WTC11 (cell line): Measurements from ENCODE around the gene SAG. TPM values are rescaled to one million over a fixed set of nuclear protein-coding genes. Genes with fewer than 3 reads are reported as not detected.

Experiments used
- ATAC-seq: fragments of 200-7000 bp; cut with Tn5 transposase; 2 replicates; pipeline ENCODE4 v1.10.0; 2021; ENCODE audit warnings: mild to moderate bottlenecking, moderate library complexity
- CTCF ChIA-PET: fragments of 300-600 bp; sonication (Branson Sonifier 250); formaldehyde crosslinking; loops from one replicate; lab custom pipeline; 2021; ENCODE audit warnings: antibody characterized with exemption; lab: Charles Lee
- POLR2A ChIA-PET: fragments of 350-600 bp; sonication (Branson Sonifier 250); formaldehyde crosslinking; loops from one replicate; lab custom pipeline; 2021; ENCODE audit warnings: antibody characterized with exemption; lab: Charles Lee
- DNase-seq: peaks from one replicate; pipeline ENCODE4 v3.0.0; 2021; ENCODE audit warnings: low spot score
- H3K27ac Mint-ChIP-seq: 2 replicates; pipeline ENCODE4 v1.8.0; 2021; ENCODE audit warnings: mixed read lengths
- H3K27me3 Mint-ChIP-seq: 2 replicates; pipeline ENCODE4 v1.8.0; 2021; ENCODE audit warnings: low read depth, mild to moderate bottlenecking, moderate library complexity, mixed read lengths
- H3K36me3 Mint-ChIP-seq: 2 replicates; pipeline ENCODE4 v1.8.0; 2021; ENCODE audit warnings: mixed read lengths
- H3K4me1 Mint-ChIP-seq: 2 replicates; pipeline ENCODE4 v1.8.0; 2022; ENCODE audit warnings: mixed read lengths
- H3K4me3 Mint-ChIP-seq: 2 replicates; pipeline ENCODE4 v1.8.0; 2021; ENCODE audit warnings: mild to moderate bottlenecking, moderate library complexity, mixed read lengths
- H3K9me3 Mint-ChIP-seq: 2 replicates; pipeline ENCODE4 v1.8.0; 2021; ENCODE audit warnings: mixed read lengths
- CREB1 ChIP-seq: sonication (generic); formaldehyde crosslinking; IDR thresholded peaks from 2 replicates; pipeline ENCODE4 v1.8.0; 2023; ENCODE audit warnings: mild to moderate bottlenecking, missing genetic modification reagents
- CREM ChIP-seq: sonication (generic); formaldehyde crosslinking; IDR thresholded peaks from 2 replicates; pipeline ENCODE4 v1.8.1; 2022; ENCODE audit warnings: mild to moderate bottlenecking, missing genetic modification reagents, moderate library complexity
- E2F1 ChIP-seq: sonication (generic); formaldehyde crosslinking; IDR thresholded peaks from 2 replicates; pipeline ENCODE4 v1.8.0; 2022; ENCODE audit warnings: mild to moderate bottlenecking, missing genetic modification reagents
- ETV6 ChIP-seq: sonication (generic); formaldehyde crosslinking; IDR thresholded peaks from 2 replicates; pipeline ENCODE4 v1.8.1; 2022; ENCODE audit warnings: mild to moderate bottlenecking, missing genetic modification reagents
- MAX ChIP-seq: sonication (generic); formaldehyde crosslinking; IDR thresholded peaks from 2 replicates; pipeline ENCODE4 v1.8.0; 2022; ENCODE audit warnings: mild to moderate bottlenecking, missing genetic modification reagents
- MYBL2 ChIP-seq: sonication (generic); formaldehyde crosslinking; IDR thresholded peaks from 2 replicates; pipeline ENCODE4 v1.8.1; 2023; ENCODE audit warnings: mild to moderate bottlenecking, moderate library complexity, missing genetic modification reagents
- PRDM15 ChIP-seq: sonication (generic); formaldehyde crosslinking; IDR thresholded peaks from 2 replicates; pipeline ENCODE4 v1.8.0; 2022; ENCODE audit warnings: missing genetic modification reagents
- PRRX2 ChIP-seq: fragments of 250-450 bp; sonication (Bioruptor Pico); IDR thresholded peaks from 2 replicates; pipeline ENCODE4 v1.8.0; 2021; ENCODE audit warnings: mild to moderate bottlenecking
- RORB ChIP-seq: fragments of 250-450 bp; sonication (Bioruptor Pico); IDR thresholded peaks from 2 replicates; pipeline ENCODE4 v1.9.0; 2021; ENCODE audit warnings: mild to moderate bottlenecking
- SMAD3 ChIP-seq: sonication (generic); formaldehyde crosslinking; IDR thresholded peaks from 2 replicates; pipeline ENCODE4 v1.8.0; 2022; ENCODE audit warnings: missing genetic modification reagents, mild to moderate bottlenecking, borderline replicate concordance
- SMAD4 ChIP-seq: sonication (generic); formaldehyde crosslinking; IDR thresholded peaks from 2 replicates; pipeline ENCODE4 v1.8.0; 2022; ENCODE audit warnings: mild to moderate bottlenecking, missing genetic modification reagents
- SOX15 ChIP-seq: fragments of 250-450 bp; sonication (Bioruptor Pico); IDR thresholded peaks from 2 replicates; pipeline ENCODE4 v1.9.0; 2021; ENCODE audit warnings: mild to moderate bottlenecking
- SP1 ChIP-seq: sonication (generic); formaldehyde crosslinking; conservative IDR thresholded peaks from 2 replicates; pipeline ENCODE4 v1.8.1; 2022; ENCODE audit warnings: missing genetic modification reagents
- TEAD4 ChIP-seq: sonication (generic); formaldehyde crosslinking; IDR thresholded peaks from 2 replicates; pipeline ENCODE4 v1.8.0; 2022; ENCODE audit warnings: mild to moderate bottlenecking, missing genetic modification reagents
- USF2 ChIP-seq: sonication (generic); formaldehyde crosslinking; IDR thresholded peaks from 2 replicates; pipeline ENCODE4 v1.8.1; 2023; ENCODE audit warnings: mild to moderate bottlenecking, missing genetic modification reagents, moderate library complexity
- ZBTB21 ChIP-seq: sonication (generic); formaldehyde crosslinking; IDR thresholded peaks from 2 replicates; pipeline ENCODE4 v1.8.1; 2023; ENCODE audit warnings: mild to moderate bottlenecking, missing genetic modification reagents, borderline replicate concordance
- ZBTB43 ChIP-seq: sonication (generic); formaldehyde crosslinking; IDR thresholded peaks from 2 replicates; pipeline ENCODE4 v1.8.1; 2023; ENCODE audit warnings: mild to moderate bottlenecking, missing genetic modification reagents
- ZNF219 ChIP-seq: sonication (generic); formaldehyde crosslinking; IDR thresholded peaks from 2 replicates; pipeline ENCODE4 v1.8.0; 2023; ENCODE audit warnings: missing genetic modification reagents, mild to moderate bottlenecking, borderline replicate concordance
- total RNA-seq: library from RNA; stranded (reverse); gene quantifications from 3 replicates; pipeline ENCODE4 v1.2.3, GENCODE V29; 2021

Gene SAG
- total RNA-seq, 1 experiment from 2014 or later, result not detected

- H3K27me3 Mint-ChIP-seq, result peaks cover 36% of the 10 kb centered on the region
- CTCF ChIA-PET, result interaction anchor here (0.6 to 2.1 kb wide), 33 partner anchors 9 to 1519 kb away, joined by 3 to 34 read pairs (median 4); partner anchors contain the start of gene SAG
- TF ChIP-seq SMAD4 (CRISPR knock-in tag), result no peak
- peak; percentile 58; the same call in 1 of the 2 replicates for TF ChIP-seq PRDM15 (CRISPR knock-in tag)
- TF ChIP-seq MAX (CRISPR knock-in tag), result 0 out of 2 replicates have a peak, but pooled peaks have one; percentile 23
- TF ChIP-seq, all 79 proteins: peak for 2
These were observed 46.3 kb downstream of the SAG start, which contains the start of gene DGKD for GRCh38 chr2:233353769-233354499. Gene DGKD (plus strand): TSS chr2:233354494. CDS start chr2:233354519, 25 bp downstream.

GRCh38 chr2:233354500-233354924 lies 46.9 kb downstream of the SAG start:
- no peak for DNase-seq
- H3K4me3 Mint-ChIP-seq, result no peak overlapping the region
- peaks cover 9% of the 10 kb centered on the region for H3K9me3 Mint-ChIP-seq
- POLR2A ChIA-PET, result no interaction called here
- ATAC-seq, result peak; percentile 19
- no peak overlapping the region for H3K27ac Mint-ChIP-seq
- TF ChIP-seq ZBTB21 (CRISPR knock-in tag), result no peak
- TF ChIP-seq CREB1, result no peak
- 0 out of 2 replicates have a peak, but pooled peaks have one; percentile 26 for TF ChIP-seq MYBL2 (CRISPR knock-in tag)
- no peak for TF ChIP-seq ZNF219 (CRISPR knock-in tag)
- no peak for TF ChIP-seq E2F1 (CRISPR knock-in tag)
- TF ChIP-seq SOX15 (CRISPR knock-in tag), result no peak
- TF ChIP-seq SP1 (CRISPR knock-in tag), result peak; percentile 47; the same call in 1 of the 2 replicates
- TF ChIP-seq, all 79 proteins: peak for 2
- CTCF ChIA-PET, result interaction anchor here (1.0 to 2.1 kb wide), 14 partner anchors 9 to 94 kb away, joined by 3 to 34 read pairs (median 8); partner anchors contain the start of gene SAG
- peaks cover 3% of the 10 kb centered on the region; the same call in 1 of the 2 replicates for H3K36me3 Mint-ChIP-seq
- H3K27me3 Mint-ChIP-seq, result peaks cover 36% of the 10 kb centered on the region
- peaks cover 28% of the 10 kb centered on the region for H3K4me1 Mint-ChIP-seq

More at GRCh38 chr2:233353769-233354499, 46.3 kb downstream of the SAG start, which contains the start of gene DGKD:
- Mint-ChIP-seq H3K9me3 (peaks cover 9% of the 10 kb centered on the region), H3K27ac (peak within 1 kb of the TSS; percentile 35), H3K4me1 (peaks cover 27% of the 10 kb centered on the region), H3K4me3 (peak within 1 kb of the TSS; percentile 94), H3K36me3 (peaks cover 3% of the 10 kb centered on the region; the same call in 1 of the 2 replicates)
- ATAC-seq (peak; percentile 79), DNase-seq (peak; percentile 65)
- POLR2A ChIA-PET, result interaction anchor here (0.5 kb wide), 1 partner anchor 204 kb away, joined by 4 read pairs; no protein-coding TSS in a partner anchor

GRCh38 chr2:233354971-233355574 lies 47.5 kb downstream of the SAG start:
- no peak overlapping the region for H3K27ac Mint-ChIP-seq
- peaks cover 9% of the 10 kb centered on the region for H3K9me3 Mint-ChIP-seq
- CTCF ChIA-PET, result interaction anchor here (2.1 to 2.8 kb wide), 2 partner anchors 12 to 88 kb away, joined by 9 to 34 read pairs; no protein-coding TSS in a partner anchor
- peaks cover 36% of the 10 kb centered on the region for H3K27me3 Mint-ChIP-seq
- ATAC-seq, result 0 out of 2 replicates have a peak, but pooled peaks have one; percentile 7
- H3K36me3 Mint-ChIP-seq, result peaks cover 3% of the 10 kb centered on the region; the same call in 1 of the 2 replicates
- peaks cover 33% of the 10 kb centered on the region for H3K4me1 Mint-ChIP-seq
- DNase-seq, result peak; percentile 28
- H3K4me3 Mint-ChIP-seq, result peak overlapping the region; percentile 80
- POLR2A ChIA-PET, result no interaction called here
- TF ChIP-seq SMAD3 (CRISPR knock-in tag) (no peak), CREB1 (0 out of 2 replicates have a peak, but pooled peaks have one; percentile 18), RORB (CRISPR knock-in tag) (no peak), PRRX2 (CRISPR knock-in tag) (no peak), USF2 (CRISPR knock-in tag) (no peak), ZBTB43 (CRISPR knock-in tag) (no peak), PRDM15 (CRISPR knock-in tag) (no peak), ETV6 (no peak), CREM (no peak), TEAD4 (CRISPR knock-in tag) (no peak)
